ENCODE results near the gene TMEM221.

DNA sequence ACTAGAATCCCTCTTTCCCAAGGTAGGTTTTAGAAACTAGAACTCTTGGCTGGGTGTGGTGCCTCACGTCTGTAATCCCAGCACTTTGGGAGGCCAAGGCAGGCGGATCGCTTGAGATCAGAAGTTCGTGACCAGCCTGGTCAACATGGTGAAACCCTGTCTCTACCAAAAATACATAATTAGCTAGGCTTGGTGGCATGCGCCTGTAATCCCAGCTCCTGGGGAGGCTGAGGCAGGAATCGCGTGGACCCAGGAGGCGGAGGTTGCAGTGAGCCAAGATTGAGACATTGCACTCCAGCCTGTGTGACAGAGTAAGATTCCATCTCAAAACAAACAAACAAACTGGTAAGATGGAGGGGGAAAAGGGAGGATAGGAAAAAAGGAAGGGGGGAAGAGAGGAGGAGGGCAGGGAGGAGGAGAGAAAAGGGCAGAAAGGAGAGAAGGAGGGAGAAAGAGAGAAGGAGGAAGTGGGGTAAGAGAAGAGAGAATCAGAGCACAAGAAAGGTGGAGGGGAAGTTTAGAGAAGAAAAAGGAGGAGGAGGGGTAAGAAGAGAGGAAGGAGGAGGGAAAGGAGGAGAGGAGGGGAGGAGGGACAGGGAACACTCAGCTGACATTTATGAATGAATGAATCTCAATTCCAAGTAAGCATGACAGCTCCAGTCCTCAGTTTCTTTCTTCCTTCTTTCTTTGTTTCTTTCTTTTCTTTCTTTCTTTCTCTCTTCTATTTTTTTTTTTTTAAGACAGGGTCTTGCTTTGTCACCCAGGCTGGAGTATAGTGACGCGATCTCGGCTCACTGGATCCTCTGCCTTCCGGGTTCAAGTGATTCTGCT, 19.2 kb upstream of the TMEM221 start:
- TF ChIP-seq, protein P1, sequence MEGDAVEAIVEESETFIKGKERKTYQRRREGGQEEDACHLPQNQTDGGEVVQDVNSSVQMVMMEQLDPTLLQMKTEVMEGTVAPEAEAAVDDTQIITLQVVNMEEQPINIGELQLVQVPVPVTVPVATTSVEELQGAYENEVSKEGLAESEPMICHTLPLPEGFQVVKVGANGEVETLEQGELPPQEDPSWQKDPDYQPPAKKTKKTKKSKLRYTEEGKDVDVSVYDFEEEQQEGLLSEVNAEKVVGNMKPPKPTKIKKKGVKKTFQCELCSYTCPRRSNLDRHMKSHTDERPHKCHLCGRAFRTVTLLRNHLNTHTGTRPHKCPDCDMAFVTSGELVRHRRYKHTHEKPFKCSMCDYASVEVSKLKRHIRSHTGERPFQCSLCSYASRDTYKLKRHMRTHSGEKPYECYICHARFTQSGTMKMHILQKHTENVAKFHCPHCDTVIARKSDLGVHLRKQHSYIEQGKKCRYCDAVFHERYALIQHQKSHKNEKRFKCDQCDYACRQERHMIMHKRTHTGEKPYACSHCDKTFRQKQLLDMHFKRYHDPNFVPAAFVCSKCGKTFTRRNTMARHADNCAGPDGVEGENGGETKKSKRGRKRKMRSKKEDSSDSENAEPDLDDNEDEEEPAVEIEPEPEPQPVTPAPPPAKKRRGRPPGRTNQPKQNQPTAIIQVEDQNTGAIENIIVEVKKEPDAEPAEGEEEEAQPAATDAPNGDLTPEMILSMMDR (IDR thresholded peaks at IDR 0.05): no peak
- TF ChIP-seq POLR2A (IDR thresholded peaks at IDR 0.05): no peak

All from right lobe of liver (tissue), 4 donors.